Lower leg skin (tissue), 4 donors: ENCODE data around the gene NDUFB10. TPM values are rescaled to one million over a fixed set of nuclear protein-coding genes. Genes with fewer than 3 reads are reported as not detected.
A peak's percentile ranks its signal among the peaks of the same experiment; 100 is the strongest.

ENCODE experiments used
- DNase-seq, 2 donors: peaks; one replicate each; pipeline ENCODE4 v3.0.0-alpha.2; 2019; ENCODE audit warnings: low spot score in 2 of 2
- H3K4me3 ChIP-seq: fragments of 200-600 bp; sonication (generic); 2 replicates; pipeline ENCODE4 v1.5.1; 2017; ENCODE audit warnings: mild to moderate bottlenecking, low read depth; ENCODE audit not compliant: poor library complexity, severe bottlenecking
- CTCF ChIP-seq, 3 donors: fragments of 450-650 bp; IDR thresholded peaks; one replicate each; pipeline ENCODE4 v1.5.1; 2016; ENCODE audit warnings: antibody characterized with exemption in 3 of 3, mild to moderate bottlenecking in 3 of 3, moderate library complexity in 2 of 3
- POLR2A ChIP-seq, 2 donors: fragments of 450-650 bp; IDR thresholded peaks; one replicate each; pipeline ENCODE4 v1.6.1; 2016 to 2017; ENCODE audit warnings: antibody characterized with exemption in 2 of 2, mild to moderate bottlenecking in 1 of 2, moderate library complexity in 1 of 2
- WGBS, 2 donors: methylation state at CpG; one replicate each; pipeline ENCODE4 v1.1.5; 2018; 5-methylcytosine and 5-hydroxymethylcytosine counted together
- intact Hi-C: fragments of 100-400 bp; cut with DNase I; formaldehyde crosslinking; loops from one replicate; pipeline ENCODE4 v1.15.0; 2023; ENCODE audit warnings: low total_unique reads
- total RNA-seq, 4 donors: library from RNA; depleted of rRNA; stranded (reverse); fragments of >200 nt; gene quantifications; one replicate each; pipeline ENCODE4 v1.1.0, GENCODE V29; 2016

NDUFB10 gene
- total RNA-seq, 4 donors from 2014 or later, result 183 to 245 (median 217) TPM

GRCh38 chr16:1980030-1980769, 20.9 kb downstream of the NDUFB10 start:
- 3 to 5% methylated on average over 43 to 45 of the region's 53 CpGs for WGBS, 2 donors

GRCh38 chr16:1980770-1981087, 21.4 kb downstream of the NDUFB10 start:
- no peak overlapping the region for H3K4me3 ChIP-seq
- no peak for TF ChIP-seq CTCF (IDR thresholded peaks at IDR 0.05)
- no peak for TF ChIP-seq POLR2A (IDR thresholded peaks at IDR 0.05)
- no peak for DNase-seq
- intact Hi-C loops, result no loop called here
- 20 to 22% methylated on average over 14 to 15 of the region's 16 CpGs for WGBS, 2 donors

More at GRCh38 chr16:1980030-1980769, 20.9 kb downstream of the NDUFB10 start:
- intact Hi-C loops, result no loop called here
- no peak for DNase-seq
- TF ChIP-seq POLR2A (IDR thresholded peaks at IDR 0.05) (no peak), CTCF (IDR thresholded peaks at IDR 0.05) (no peak)
- no peak overlapping the region for H3K4me3 ChIP-seq

GRCh38 chr16:1981398-1981836, 22.1 kb downstream of the NDUFB10 start, which contains the start of gene NOXO1:
Gene NOXO1, minus strand, starts transcription at chr16:1981469. Its CDS starts 290 bp downstream, at chr16:1981179.
- H3K4me3 ChIP-seq, result no peak within 1 kb of the TSS
- no peak for TF ChIP-seq CTCF (IDR thresholded peaks at IDR 0.05)
- TF ChIP-seq POLR2A (IDR thresholded peaks at IDR 0.05), result no peak
- no peak for DNase-seq
- intact Hi-C loops, result no loop called here
- 28 to 30% methylated on average over 6 of the region's 6 CpGs for WGBS, 2 donors

- no peak overlapping the region for H3K4me3 ChIP-seq
- intact Hi-C loops, result no loop called here
- 37 to 41% methylated on average over 4 to 5 of the region's 5 CpGs for WGBS, 2 donors
- DNase-seq, result no peak
- no peak for TF ChIP-seq POLR2A (IDR thresholded peaks at IDR 0.05)
- TF ChIP-seq CTCF (IDR thresholded peaks at IDR 0.05), result no peak
These were observed 22.7 kb downstream of the NDUFB10 start for GRCh38 chr16:1982013-1982433.

- TF ChIP-seq CTCF (IDR thresholded peaks at IDR 0.05) (no peak), POLR2A (IDR thresholded peaks at IDR 0.05) (no peak)
- intact Hi-C loops, result no loop called here
- peak overlapping the region; percentile 57 for H3K4me3 ChIP-seq
- no peak for DNase-seq
- WGBS, 2 donors, result 26 to 32% methylated on average over 19 of the region's 19 CpGs
These were observed 23.7 kb downstream of the NDUFB10 start for GRCh38 chr16:1982991-1983543.
